ENCODE measurements around the gene GRAP. TPM values are rescaled to one million over a fixed set of nuclear protein-coding genes. Genes with fewer than 3 reads are reported as not detected.

GRAP gene
- total RNA-seq, 1 donor from 2014 or later, result 0.64 TPM

- Mint-ChIP-seq H3K36me3 (ENCODE audit: unreplicated experiment) (no peaks in the 10 kb centered on the region), H3K27ac (ENCODE audit: unreplicated experiment) (no peak overlapping the region), H3K4me1 (ENCODE audit: low read depth, unreplicated experiment) (no peaks in the 10 kb centered on the region), H3K9me3 (ENCODE audit: unreplicated experiment) (peaks cover 1% of the 10 kb centered on the region), H3K4me3 (ENCODE audit: unreplicated experiment) (no peak overlapping the region), H3K27me3 (ENCODE audit: unreplicated experiment) (no peaks in the 10 kb centered on the region)
- TF ChIP-seq CTCF (IDR thresholded peaks at IDR 0.05; ENCODE audit: partially characterized antibody, unreplicated experiment), result no peak
- DNase-seq, result no peak
Observed at GRCh38 chr17:18975597-18975996, 71.2 kb downstream of the GRAP start.

GRCh38 chr17:18974407-18975149 lies 72.2 kb downstream of the GRAP start:
- no peak overlapping the region for H3K27ac Mint-ChIP-seq (ENCODE audit: unreplicated experiment)
- no peak for DNase-seq

DNA sequence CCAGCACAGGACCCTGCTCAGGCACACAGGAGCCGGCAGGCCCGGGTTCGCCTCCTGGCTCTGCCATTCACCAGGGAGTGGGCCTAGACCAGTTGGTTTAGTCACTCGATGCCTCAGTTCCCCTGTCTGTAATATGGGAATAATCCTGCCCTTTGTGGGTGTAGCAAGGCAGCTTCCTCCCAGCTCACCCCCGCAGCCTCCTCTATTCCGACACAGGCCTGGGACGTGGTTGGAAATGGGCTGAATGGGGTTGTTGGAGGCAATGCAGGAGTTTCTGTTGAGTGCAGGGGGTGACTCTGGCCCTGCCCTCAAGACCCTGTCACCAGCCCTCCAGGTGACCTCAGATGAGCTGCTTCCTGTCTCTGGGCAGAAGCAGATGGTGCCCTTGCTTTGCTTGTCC lies 75.0 kb downstream of the GRAP start:
- no peak for TF ChIP-seq CTCF (IDR thresholded peaks at IDR 0.05; ENCODE audit: partially characterized antibody, unreplicated experiment)
- no peak for DNase-seq
- Mint-ChIP-seq H3K4me3 (ENCODE audit: unreplicated experiment) (no peak overlapping the region), H3K4me1 (ENCODE audit: low read depth, unreplicated experiment) (peaks cover 6% of the 10 kb centered on the region), H3K36me3 (ENCODE audit: unreplicated experiment) (no peaks in the 10 kb centered on the region), H3K9me3 (ENCODE audit: unreplicated experiment) (peaks cover 3% of the 10 kb centered on the region), H3K27ac (ENCODE audit: unreplicated experiment) (no peak overlapping the region), H3K27me3 (ENCODE audit: unreplicated experiment) (no peaks in the 10 kb centered on the region)

More at GRCh38 chr17:18974407-18975149, 72.2 kb downstream of the GRAP start:
- Mint-ChIP-seq H3K27me3 (ENCODE audit: unreplicated experiment) (no peaks in the 10 kb centered on the region), H3K4me1 (ENCODE audit: low read depth, unreplicated experiment) (peaks cover 4% of the 10 kb centered on the region), H3K4me3 (ENCODE audit: unreplicated experiment) (no peak overlapping the region), H3K9me3 (ENCODE audit: unreplicated experiment) (peaks cover 3% of the 10 kb centered on the region), H3K36me3 (ENCODE audit: unreplicated experiment) (no peaks in the 10 kb centered on the region)
- no peak for TF ChIP-seq CTCF (IDR thresholded peaks at IDR 0.05; ENCODE audit: partially characterized antibody, unreplicated experiment)

Other genes starting within 250 kb of the GRAP start
- gene PRPSAP2, start 188.8 kb downstream of the GRAP start, total RNA-seq (ENCODE audit: unreplicated experiment), result 76.0 TPM
- not detected for gene SLC5A10, start 94.8 kb downstream of the GRAP start, total RNA-seq (ENCODE audit: unreplicated experiment)
- gene FAM83G, start 42.2 kb downstream of the GRAP start, total RNA-seq (ENCODE audit: unreplicated experiment), result 2.0 TPM
- gene GRAPL, start 80.6 kb upstream of the GRAP start, total RNA-seq (ENCODE audit: unreplicated experiment), result not detected
- 45.2 TPM for gene EPN2, start 190.4 kb upstream of the GRAP start, total RNA-seq (ENCODE audit: unreplicated experiment)

All from glutamatergic neuron (in vitro differentiated cells).